NCI-H526 treated with DMSO at 0.1 percent for 48 hours (cell line): Measurements from ENCODE around the gene DDA1.
"Not testable (repeated sequence)": the region's sequence is repeated elsewhere in the genome, so short reads cannot be mapped to it uniquely, and the experiment has no call there.

Experiments
- DNase-seq: peaks from one replicate; lab custom pipeline; 2025; lab: John Stamatoyannopoulos, UW

DDA1 gene

DNA sequence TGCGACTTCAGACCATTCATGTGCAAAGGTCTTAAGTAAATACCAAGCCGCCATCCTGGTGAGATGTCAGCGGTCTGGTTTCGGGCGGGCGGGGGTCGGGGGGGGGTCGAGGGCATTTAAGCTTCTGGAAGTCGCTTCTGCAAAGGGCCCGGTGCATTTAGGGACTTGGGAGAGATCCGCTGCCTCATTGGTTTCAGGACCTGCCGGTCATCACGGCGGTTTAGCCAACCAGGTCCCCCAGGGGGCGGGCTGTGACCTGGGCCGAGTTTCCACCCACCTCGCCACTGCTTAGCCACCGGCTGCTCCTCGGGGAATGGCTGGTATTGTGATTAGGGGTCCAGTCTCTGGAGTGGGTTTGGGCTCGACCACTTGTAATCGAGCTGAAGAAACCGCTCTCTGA is 19.9 kb upstream of the DDA1 start:
- peak; percentile 2 for DNase-seq

- peak; percentile 40 for DNase-seq
Observed at GRCh38 chr19:17292301-17293074, 16.9 kb upstream of the DDA1 start.

GRCh38 chr19:17293605-17294004 is 15.8 kb upstream of the DDA1 start:
- DNase-seq = no peak

GRCh38 chr19:17294051-17294891 is 15.1 kb upstream of the DDA1 start:
- no peak for DNase-seq

- DNase-seq = not testable (repeated sequence)
Observed at GRCh38 chr19:17295551-17295950, 13.8 kb upstream of the DDA1 start.

DNA sequence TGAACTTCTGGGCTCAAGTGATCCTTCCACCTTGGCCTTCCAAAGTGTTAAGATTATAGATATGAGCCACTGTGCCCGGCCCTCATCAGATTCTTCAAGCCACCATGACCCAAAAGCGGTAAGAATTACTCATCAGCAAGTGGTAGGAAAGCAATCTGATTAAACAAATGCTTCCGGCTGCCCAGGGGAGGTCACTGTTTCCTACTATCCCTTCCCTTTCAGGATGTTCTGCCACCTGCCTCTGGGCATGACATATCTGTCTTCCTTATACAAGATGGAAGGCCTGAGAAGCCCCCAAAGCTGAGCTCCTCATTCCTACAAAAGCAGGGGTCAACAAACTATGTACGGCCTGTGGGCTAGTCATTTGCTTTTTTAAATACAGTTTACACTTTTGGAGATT is 13.1 kb upstream of the DDA1 start:
- DNase-seq = no peak

DNA sequence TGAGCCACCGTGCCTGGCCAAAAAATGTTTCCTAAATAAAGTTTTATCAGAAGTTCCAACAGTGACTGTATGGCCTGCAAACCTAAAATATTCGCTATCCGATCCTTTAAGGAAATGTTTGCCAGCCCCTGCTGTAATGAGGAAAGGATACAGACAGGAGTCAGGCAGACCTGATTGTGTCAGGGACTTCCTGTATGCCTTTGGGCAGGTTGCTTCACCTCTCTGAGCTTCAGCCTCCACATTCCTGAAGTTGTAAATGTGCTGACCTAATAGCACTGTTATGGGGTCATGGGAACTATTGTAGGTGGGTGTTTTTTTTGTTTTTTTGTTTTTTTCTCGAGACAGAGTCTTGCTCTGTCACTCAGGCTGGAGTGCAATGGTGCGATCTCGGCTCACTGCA is 12.4 kb upstream of the DDA1 start:
- no peak for DNase-seq

GRCh38 chr19:17300992-17301619 is 8.3 kb upstream of the DDA1 start:
- DNase-seq = no peak

DNA sequence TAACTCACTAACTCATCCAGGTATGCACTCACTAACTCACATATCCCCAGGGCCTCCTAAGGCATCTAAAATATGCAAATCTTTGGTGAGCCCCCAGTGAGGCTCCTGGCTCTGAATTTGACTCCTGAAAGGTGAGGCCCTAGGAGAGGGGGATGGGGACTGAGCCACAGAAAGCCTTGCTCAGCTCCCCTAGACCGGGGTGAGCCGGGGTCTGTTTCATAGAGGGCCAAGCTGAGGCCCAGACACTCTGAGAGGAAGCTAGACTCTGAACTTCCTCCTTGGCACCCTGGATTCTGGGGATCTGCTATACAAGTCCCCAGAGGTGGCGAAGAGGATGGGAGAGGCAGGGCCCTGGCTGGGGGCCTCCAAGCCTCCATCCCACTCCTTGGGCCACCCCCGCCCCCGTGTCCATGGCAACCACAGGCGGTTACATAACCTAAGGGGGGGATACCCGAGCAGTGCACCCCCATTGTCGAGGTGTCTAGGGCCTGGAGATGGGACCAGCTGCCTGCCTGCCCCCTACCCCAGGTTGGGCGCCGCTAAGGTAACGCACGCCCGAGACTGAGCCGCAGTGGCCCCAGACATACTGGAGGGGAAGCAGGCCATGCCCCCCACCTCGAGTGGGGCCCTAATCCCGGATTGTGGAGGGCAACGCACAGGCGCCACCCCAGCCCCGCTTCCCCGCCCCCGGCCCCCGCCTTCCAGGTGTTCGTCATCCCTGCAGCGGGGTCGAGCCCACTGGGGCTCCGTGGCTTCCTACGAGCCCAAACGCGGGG is 6.8 kb upstream of the DDA1 start:
- peak; percentile 42 for DNase-seq

- DNase-seq = peak; percentile 48
Observed at GRCh38 chr19:17303167-17303939, 6.0 kb upstream of the DDA1 start, which contains the start of gene ABHD8. ABHD8 (minus strand) TSS chr19:17303425; CDS start chr19:17301616, 1,809 bp downstream.

- no peak for DNase-seq
Observed at GRCh38 chr19:17303940-17304267, 5.5 kb upstream of the DDA1 start.

DNA sequence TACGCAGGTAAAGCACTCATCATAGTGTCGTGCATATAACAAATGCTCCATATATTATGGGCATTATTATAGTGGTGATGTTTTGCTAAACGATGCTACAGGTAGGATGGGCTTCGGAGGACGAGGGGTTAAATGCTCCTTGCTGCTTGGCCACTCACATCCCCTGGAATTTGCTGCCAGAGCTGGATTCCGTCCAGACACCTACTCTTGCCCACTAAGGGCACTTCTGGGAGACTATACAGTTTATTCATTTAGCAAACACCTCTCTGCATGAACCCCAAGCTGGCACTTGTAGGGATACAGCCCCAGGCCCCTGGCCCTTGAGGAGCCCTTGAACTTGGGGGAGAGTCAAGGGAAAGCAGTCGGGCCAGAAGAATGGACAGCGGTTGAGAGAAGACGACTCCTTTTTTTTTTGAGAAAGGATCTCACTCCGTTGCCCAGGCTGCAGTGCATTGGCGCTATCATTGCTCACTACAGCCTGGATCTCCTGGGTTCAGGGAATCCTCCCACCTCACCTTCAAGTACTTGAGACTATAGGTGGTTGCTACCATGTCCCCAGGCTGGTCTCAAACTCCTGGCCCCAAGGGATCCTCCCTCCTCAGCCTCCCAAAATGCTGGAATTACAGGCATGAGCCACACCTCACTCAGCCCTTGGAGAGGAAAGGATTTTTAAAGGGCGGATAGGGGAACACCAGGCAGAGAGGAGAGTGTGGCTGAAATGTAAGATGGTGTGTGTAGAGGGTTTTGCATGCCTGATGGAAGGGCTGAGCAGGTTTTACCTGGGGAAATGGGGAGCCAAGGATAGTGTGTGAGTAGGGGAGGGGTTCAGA is 4.8 kb upstream of the DDA1 start:
- no peak for DNase-seq

DNA sequence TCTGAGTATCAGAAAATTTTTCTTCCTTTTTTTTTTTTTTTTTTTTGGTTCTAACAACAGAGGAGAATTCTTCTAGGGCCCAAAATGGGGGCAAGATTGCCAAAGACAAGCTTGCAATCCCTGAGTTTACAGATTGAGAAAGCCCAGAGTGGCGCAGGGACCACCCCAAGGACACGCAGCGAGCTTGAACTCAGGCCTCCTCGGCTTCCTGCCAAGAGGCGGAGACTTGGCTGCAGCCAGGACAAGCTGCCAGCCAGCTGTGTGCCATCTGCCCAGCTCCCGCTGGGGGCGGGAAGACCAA is 4.2 kb upstream of the DDA1 start:
- no peak for DNase-seq

- DNase-seq = peak; percentile 92
Observed at GRCh38 chr19:17305517-17306284, 3.7 kb upstream of the DDA1 start, which contains the start of gene MRPL34. MRPL34 (plus strand) TSS chr19:17305872; CDS start chr19:17305893, 21 bp downstream.

- DNase-seq = no peak
Observed at GRCh38 chr19:17306285-17306714, 3.1 kb upstream of the DDA1 start.

DNA sequence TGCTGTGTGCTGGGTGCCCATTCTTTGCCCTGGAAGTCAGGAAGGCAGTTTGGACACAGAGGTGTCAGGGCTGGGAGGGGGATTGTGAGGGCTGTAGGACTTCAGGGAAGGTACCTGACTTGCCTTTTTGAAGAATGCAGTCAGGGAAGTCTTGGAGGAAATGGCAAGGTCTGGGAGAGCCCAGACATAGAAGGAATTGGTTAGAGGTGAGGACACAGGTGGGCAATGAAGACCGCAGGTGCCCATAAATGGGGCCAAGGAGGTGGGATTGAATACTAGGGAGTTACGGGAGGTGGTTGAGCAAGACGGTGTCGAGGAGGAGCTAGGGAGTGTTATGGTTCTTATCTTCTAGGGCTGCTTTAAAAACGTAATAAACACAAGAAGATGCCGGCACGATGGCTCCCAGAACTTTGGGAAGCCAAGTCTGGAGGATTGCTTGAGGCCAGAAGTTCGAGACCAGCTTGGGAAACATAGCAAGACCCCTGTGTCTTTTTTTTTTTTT is 1.4 kb upstream of the DDA1 start:
- DNase-seq = no peak

GRCh38 chr19:17309965-17310461 is 650 bp downstream of the DDA1 start:
- DNase-seq = no peak

DNA sequence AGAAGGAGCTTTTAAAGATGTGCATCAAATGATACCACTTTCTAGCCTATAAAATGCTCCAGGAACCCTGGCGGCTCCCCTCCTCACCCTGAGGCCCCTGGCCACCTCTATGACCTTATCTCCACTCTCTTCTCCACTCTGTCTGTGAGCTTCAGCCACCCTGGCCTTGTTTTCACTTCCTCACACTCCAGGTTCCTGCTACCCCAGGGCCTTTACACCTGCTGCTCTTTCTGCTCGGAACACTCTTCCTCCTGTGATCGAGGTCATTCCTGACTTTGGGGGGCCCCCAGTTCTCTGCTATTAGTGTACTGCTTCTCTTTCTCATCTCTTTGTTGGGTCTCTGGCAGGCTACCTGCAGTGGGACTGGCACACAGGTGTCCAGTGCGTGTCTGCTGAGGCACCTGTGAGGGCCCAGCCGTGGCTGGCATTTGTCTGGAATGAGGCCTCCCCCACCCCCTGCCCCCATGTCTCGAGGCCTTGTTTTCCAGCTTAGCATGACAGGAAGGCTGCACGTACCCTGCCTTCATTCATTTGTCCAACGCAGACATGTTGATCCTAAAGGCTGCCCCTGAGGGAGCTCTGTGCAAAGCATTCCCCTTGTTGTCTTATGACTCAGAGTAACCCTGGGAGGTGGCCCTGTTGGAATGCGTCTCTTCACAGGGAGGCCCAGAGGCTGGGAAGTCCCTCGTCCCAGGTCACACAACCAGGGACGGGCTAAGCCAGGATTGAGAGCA is 2.3 kb downstream of the DDA1 start:
- no peak for DNase-seq
